Stimulated activated CD4-positive, alpha-beta T cell treated with anti-CD3 and anti-CD28 coated beads, Interleukin-4, amount 100 ng/mL, for 4 hours (primary cell): ENCODE data around the gene RET.

Experiments
- DNase-seq, 2 experiments: peaks; one replicate each; pipeline ENCODE4 v3.0.0-alpha.2; 2020

Gene RET

GRCh38 chr10:43044961-43045621 lies 31.8 kb upstream of the RET start:
- DNase-seq: no peak

GRCh38 chr10:43045631-43046287 lies 31.1 kb upstream of the RET start:
- no peak for DNase-seq

GRCh38 chr10:43046288-43046991 lies 30.4 kb upstream of the RET start:
- DNase-seq: no peak

GRCh38 chr10:43047288-43047970 lies 29.4 kb upstream of the RET start:
- no peak for DNase-seq

GRCh38 chr10:43048301-43049051 lies 28.4 kb upstream of the RET start:
- no peak for DNase-seq

GRCh38 chr10:43049081-43049551 lies 27.8 kb upstream of the RET start:
- no peak for DNase-seq

- no peak for DNase-seq
Observed at GRCh38 chr10:43050011-43050410, 26.9 kb upstream of the RET start.

- no peak for DNase-seq
Observed at GRCh38 chr10:43053825-43054224, 23.0 kb upstream of the RET start.

- DNase-seq: no peak
Observed at GRCh38 chr10:43054593-43054992, 22.3 kb upstream of the RET start.

- no peak for DNase-seq
Observed at GRCh38 chr10:43055217-43055616, 21.7 kb upstream of the RET start.

- no peak for DNase-seq
Observed at GRCh38 chr10:43055991-43056567, 20.8 kb upstream of the RET start.

- DNase-seq: no peak
Observed at GRCh38 chr10:43056568-43057011, 20.3 kb upstream of the RET start.

- no peak for DNase-seq
Observed at GRCh38 chr10:43057231-43057711, 19.6 kb upstream of the RET start.

- DNase-seq: no peak
Observed at GRCh38 chr10:43057831-43058340, 19.0 kb upstream of the RET start.

GRCh38 chr10:43058716-43059335 lies 18.0 kb upstream of the RET start:
- DNase-seq: no peak

GRCh38 chr10:43059336-43059720 lies 17.5 kb upstream of the RET start:
- no peak for DNase-seq

GRCh38 chr10:43059828-43060227 lies 17.0 kb upstream of the RET start:
- DNase-seq: no peak

GRCh38 chr10:43060291-43060690 lies 16.6 kb upstream of the RET start:
- DNase-seq: no peak

GRCh38 chr10:43061331-43061730 lies 15.5 kb upstream of the RET start:
- no peak for DNase-seq

- no peak for DNase-seq
Observed at GRCh38 chr10:43061760-43062159, 15.1 kb upstream of the RET start.

GRCh38 chr10:43062402-43063160 lies 14.3 kb upstream of the RET start:
- no peak for DNase-seq
